ENCODE results near the gene RREB1. TPM values are rescaled to one million over a fixed set of nuclear protein-coding genes. Genes with fewer than 3 reads are reported as not detected.

RREB1 gene
- total RNA-seq, 1 experiment from 2014 or later, result 35.8 TPM

GRCh38 chr6:7087066-7087465 lies 20.7 kb upstream of the RREB1 start:
- Histone ChIP-seq H3K79me1 (ENCODE audit: insufficient read depth, low read depth, low read length, poor library complexity, severe bottlenecking) (no peaks in the 10 kb centered on the region), H2BK120ac (ENCODE audit: low read depth, low read length, poor library complexity, severe bottlenecking) (no peak overlapping the region), H3K79me2 (ENCODE audit: insufficient read depth, low read length) (no peaks in the 10 kb centered on the region), H2AK5ac (ENCODE audit: insufficient read length, low read length) (no peak overlapping the region), H3K14ac (ENCODE audit: insufficient read depth, low read length) (no peak overlapping the region), H4K5ac (ENCODE audit: insufficient read length, low read depth, low read length) (no peak overlapping the region), H2AFZ (ENCODE audit: low read length) (no peak overlapping the region), H3K23ac (ENCODE audit: insufficient read length, low read depth, low read length) (no peak overlapping the region), H3K18ac (ENCODE audit: insufficient read length, low read depth, low read length) (no peak overlapping the region), H4K8ac (replicated peaks; ENCODE audit: insufficient read length, low read depth, low read length) (no peak overlapping the region), H2BK20ac (ENCODE audit: low read depth, low read length, poor library complexity, severe bottlenecking) (no peak overlapping the region), H4K91ac (ENCODE audit: insufficient read length, low read depth, low read length) (no peak overlapping the region), H4K20me1 (ENCODE audit: control insufficient read depth, insufficient read depth, insufficient read length) (no peaks in the 10 kb centered on the region), H2BK5ac (ENCODE audit: insufficient read length, low read length) (no peak overlapping the region), H3K4me2 (ENCODE audit: insufficient read depth, insufficient read length, low read length) (no peak overlapping the region), H3K56ac (ENCODE audit: insufficient read length, low read depth, low read length) (no peak overlapping the region), H2BK12ac (ENCODE audit: insufficient read length, low read depth, low read length) (no peak overlapping the region), H3K9me3 (ENCODE audit: control insufficient read depth, low read depth, low read length) (no peaks in the 10 kb centered on the region), H3K27me3 (ENCODE audit: insufficient read depth, low read length) (no peaks in the 10 kb centered on the region; the same call in 1 of the 2 replicates), H3K4me1 (ENCODE audit: insufficient read depth, low read length) (peaks cover 10% of the 10 kb centered on the region; the same call in 1 of the 2 replicates), H3K27ac (ENCODE audit: insufficient read length, low read depth, low read length) (no peak overlapping the region), H3K9ac (ENCODE audit: extremely low read depth, insufficient read length, low read length) (no peak overlapping the region), H3K23me2 (ENCODE audit: insufficient read length, low read depth, low read length, poor library complexity, severe bottlenecking) (no peaks in the 10 kb centered on the region), H2BK15ac (ENCODE audit: low read depth, low read length) (no peak overlapping the region), H3K4ac (ENCODE audit: low read depth, low read length) (no peak overlapping the region), H3T11ph (ENCODE audit: low read length) (no peak overlapping the region)
- Mint-ChIP-seq H3K36me3 (ENCODE audit: insufficient read depth in 1 of 3, low read depth in 3 of 3) (no peaks in the 10 kb centered on the region), H3K4me3 (peak overlapping the region; percentile 29 to 60; a peak in 4 of 5 replicates), H3K4me1 (peaks cover 25 to 27% of the 10 kb centered on the region in 2 experiments), H3K27me3 (ENCODE audit: low read depth) (peaks cover 48% of the 10 kb centered on the region), H3K9me3 (no peaks in the 10 kb centered on the region), H3K27ac (no peak overlapping the region)
- no peak for DNase-seq
- no peak for TF ChIP-seq CTCF (conservative IDR thresholded peaks at IDR 0.05)
- no CpG with 5 or more reads among the region's 3 CpGs for WGBS (ENCODE audit: extremely low coverage, insufficient read length, low lambda C conversion rate)

Measured in H9 (cell line).